Activated naive CD4-positive, alpha-beta T cell treated with anti-CD3 and anti-CD28 coated beads for 36 hours (primary cell): ENCODE data around the gene POLR1G. TPM values are rescaled to one million over a fixed set of nuclear protein-coding genes. Genes with fewer than 3 reads are reported as not detected.

Experiments used
- CTCF ChIA-PET: fragments of 350-600 bp; sonication (Branson Sonifier 250); formaldehyde crosslinking; loops from one replicate; lab custom pipeline; 2021; ENCODE audit warnings: antibody characterized with exemption; lab: Charles Lee
- DNase-seq: peaks from one replicate; pipeline ENCODE4 v3.0.0-alpha.2; 2020
- H3K27ac Mint-ChIP-seq: one replicate; pipeline ENCODE4 v1.8.0; 2021; ENCODE audit warnings: mild to moderate bottlenecking, mixed read lengths
- H3K27me3 Mint-ChIP-seq: one replicate; pipeline ENCODE4 v1.8.0; 2021; ENCODE audit warnings: low read depth, mixed read lengths
- H3K36me3 Mint-ChIP-seq: one replicate; pipeline ENCODE4 v1.8.0; 2021; ENCODE audit warnings: low read depth, mixed read lengths
- H3K4me1 Mint-ChIP-seq: one replicate; pipeline ENCODE4 v1.8.0; 2021; ENCODE audit warnings: low read depth, mixed read lengths
- H3K4me3 Mint-ChIP-seq: one replicate; pipeline ENCODE4 v1.8.0; 2021; ENCODE audit warnings: mild to moderate bottlenecking, moderate library complexity, mixed read lengths
- H3K9me3 Mint-ChIP-seq: one replicate; pipeline ENCODE4 v1.8.0; 2021; ENCODE audit warnings: mixed read lengths
- intact Hi-C: fragments of 100-400 bp; cut with micrococcal nuclease; formaldehyde crosslinking; loops from one replicate; pipeline ENCODE4 v1.15.1; 2023
- total RNA-seq, 2 experiments: library from RNA; stranded (reverse); gene quantifications; one replicate each; pipeline ENCODE4 v1.2.3, GENCODE V29; 2021

The POLR1G gene
- total RNA-seq, 2 experiments from 2014 or later: 7.4 to 7.6 TPM

DNA sequence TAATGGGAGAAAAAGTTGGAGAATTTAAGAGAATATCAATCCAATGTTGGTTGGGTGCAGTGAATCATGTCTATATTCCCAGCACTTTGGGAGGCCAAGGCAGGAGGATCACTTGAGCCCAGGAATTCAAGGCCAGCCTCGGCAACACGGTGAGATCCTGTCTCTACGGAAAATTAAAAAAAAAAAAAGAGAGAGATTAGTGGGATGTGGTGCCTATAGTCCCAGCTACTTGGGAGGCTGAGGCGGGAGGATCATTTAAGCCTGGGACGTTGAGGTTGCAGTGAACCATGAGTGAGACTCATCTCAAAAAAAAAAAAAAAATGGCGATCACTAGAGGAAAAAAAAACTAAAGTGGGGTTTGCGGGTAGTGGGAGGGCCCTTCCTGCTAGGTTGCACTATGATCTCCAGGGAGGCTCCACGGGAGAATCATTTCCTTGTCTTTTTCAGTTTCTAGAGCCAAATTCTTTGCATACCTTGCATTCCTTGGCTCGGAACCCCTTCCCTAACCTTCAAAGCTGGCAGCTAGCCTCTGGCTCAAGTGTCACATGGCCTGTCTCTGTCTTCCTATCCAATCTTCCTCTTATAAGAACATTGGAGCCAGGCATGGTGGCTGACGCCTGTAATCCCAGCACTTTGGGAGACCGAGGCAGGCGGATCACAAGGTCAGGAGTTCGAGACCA, 30.3 kb upstream of the POLR1G start:
- Mint-ChIP-seq H3K4me1 (no peaks in the 10 kb centered on the region), H3K36me3 (no peaks in the 10 kb centered on the region), H3K27ac (no peak overlapping the region), H3K4me3 (no peak overlapping the region), H3K9me3 (no peaks in the 10 kb centered on the region), H3K27me3 (no peaks in the 10 kb centered on the region)
- no peak for DNase-seq
- intact Hi-C loops: no loop called here
- CTCF ChIA-PET: interaction anchor here (0.7 kb wide), 1 partner anchor 26 kb away, joined by 6 read pairs; no protein-coding TSS in a partner anchor

- Mint-ChIP-seq H3K4me1 (no peaks in the 10 kb centered on the region), H3K27me3 (peaks cover 9% of the 10 kb centered on the region), H3K36me3 (no peaks in the 10 kb centered on the region), H3K27ac (no peak overlapping the region), H3K9me3 (no peaks in the 10 kb centered on the region), H3K4me3 (no peak overlapping the region)
- CTCF ChIA-PET: interaction anchor here (0.8 kb wide), 1 partner anchor 19 kb away, joined by 3 read pairs; no protein-coding TSS in a partner anchor
- DNase-seq: no peak
- intact Hi-C loops: no loop called here
Observed at GRCh38 chr19:45380107-45380506, 26.3 kb upstream of the POLR1G start.

DNA sequence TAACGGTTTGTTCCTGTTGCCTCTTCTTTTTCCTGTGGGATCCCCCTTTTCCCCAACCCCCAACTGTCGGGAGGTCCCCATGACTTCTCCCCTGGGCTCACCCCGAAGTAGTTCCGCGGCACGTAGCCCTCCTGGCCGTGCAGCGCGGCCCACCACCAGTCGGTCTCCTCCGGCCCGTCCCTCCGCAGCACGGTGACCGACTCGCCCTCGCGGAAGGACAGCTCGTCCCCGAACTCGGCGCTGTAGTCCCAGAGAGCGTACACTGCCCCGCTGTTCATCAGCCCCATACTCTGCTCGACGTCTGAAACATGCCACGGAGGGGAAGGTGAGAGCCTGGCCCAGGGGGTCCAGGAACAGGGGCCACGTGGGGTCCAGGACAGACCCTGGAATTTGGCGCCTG, 24.0 kb upstream of the POLR1G start:
- CTCF ChIA-PET: no interaction called here
- Mint-ChIP-seq H3K27ac (no peak overlapping the region), H3K36me3 (no peaks in the 10 kb centered on the region), H3K4me3 (no peak overlapping the region), H3K4me1 (peaks cover 3% of the 10 kb centered on the region), H3K27me3 (peaks cover 25% of the 10 kb centered on the region), H3K9me3 (no peaks in the 10 kb centered on the region)
- intact Hi-C loops: no loop called here
- no peak for DNase-seq

DNA sequence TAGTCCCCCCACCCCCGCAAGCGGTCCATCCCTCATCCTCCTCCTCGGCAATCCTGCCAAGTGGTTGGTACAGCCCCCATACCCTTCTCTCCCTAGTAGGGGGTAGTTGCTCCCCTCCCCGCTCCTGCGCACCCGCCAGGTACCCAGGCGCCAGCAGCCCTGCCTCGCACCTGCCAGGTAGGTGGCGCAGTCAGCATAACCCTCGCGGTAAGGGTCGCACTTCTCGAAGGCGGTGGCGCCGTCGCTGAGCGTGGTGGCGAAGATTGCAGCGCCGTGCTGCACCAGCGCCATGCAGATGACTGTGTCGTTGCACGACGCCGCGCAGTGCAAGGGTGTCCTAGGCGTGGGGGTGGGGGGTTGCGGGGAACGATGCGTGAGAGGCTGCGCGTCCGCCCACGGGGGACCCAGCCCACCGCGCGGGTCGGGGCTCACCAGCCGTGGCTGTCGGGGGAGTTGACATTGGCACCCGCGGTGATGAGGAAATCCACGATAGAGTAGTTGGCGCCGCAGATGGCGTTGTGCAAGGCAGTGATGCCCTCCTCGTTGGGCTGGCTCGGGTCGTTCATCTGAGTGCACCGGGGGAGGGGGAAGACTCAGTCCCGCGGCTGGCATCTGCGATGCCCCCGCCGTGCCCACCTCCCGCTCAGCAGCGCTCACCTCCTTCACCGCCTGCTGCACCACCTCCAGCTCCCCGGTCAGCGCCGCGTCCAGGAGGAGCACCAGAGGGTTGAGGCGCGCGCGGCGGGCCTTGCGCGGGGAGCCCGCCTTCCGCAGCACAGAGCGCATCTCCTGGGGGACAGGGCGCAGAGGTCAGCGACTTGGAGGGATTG, 20.8 kb upstream of the POLR1G start:
- DNase-seq: no peak
- intact Hi-C loops: no loop called here
- CTCF ChIA-PET: no interaction called here

DNA sequence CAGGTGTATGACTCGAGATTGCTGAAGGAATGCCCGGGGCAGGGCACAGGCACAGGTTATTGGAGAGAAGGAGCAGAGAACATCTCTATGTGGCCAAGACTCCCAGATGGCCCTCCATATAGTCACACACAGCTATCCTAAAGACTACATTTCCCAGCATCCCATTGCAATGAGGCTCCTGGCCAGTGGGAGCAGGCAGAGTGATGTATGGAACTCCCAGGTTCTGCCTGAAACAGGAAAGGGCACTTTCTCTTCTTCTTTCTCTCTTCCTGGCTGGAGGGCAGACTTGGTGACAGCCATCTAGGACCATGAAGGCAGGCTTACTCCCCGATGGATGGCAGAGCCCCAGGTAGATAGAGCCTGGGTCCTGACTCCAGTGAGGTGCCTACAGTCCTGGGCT, 15.1 kb upstream of the POLR1G start:
- CTCF ChIA-PET: no interaction called here
- intact Hi-C loops: no loop called here

More for the DNA sequence above, 20.8 kb upstream of the POLR1G start:
- Mint-ChIP-seq H3K4me1 (peaks cover 3% of the 10 kb centered on the region), H3K27me3 (peaks cover 25% of the 10 kb centered on the region), H3K4me3 (no peak overlapping the region), H3K27ac (no peak overlapping the region), H3K9me3 (no peaks in the 10 kb centered on the region), H3K36me3 (no peaks in the 10 kb centered on the region)

DNA sequence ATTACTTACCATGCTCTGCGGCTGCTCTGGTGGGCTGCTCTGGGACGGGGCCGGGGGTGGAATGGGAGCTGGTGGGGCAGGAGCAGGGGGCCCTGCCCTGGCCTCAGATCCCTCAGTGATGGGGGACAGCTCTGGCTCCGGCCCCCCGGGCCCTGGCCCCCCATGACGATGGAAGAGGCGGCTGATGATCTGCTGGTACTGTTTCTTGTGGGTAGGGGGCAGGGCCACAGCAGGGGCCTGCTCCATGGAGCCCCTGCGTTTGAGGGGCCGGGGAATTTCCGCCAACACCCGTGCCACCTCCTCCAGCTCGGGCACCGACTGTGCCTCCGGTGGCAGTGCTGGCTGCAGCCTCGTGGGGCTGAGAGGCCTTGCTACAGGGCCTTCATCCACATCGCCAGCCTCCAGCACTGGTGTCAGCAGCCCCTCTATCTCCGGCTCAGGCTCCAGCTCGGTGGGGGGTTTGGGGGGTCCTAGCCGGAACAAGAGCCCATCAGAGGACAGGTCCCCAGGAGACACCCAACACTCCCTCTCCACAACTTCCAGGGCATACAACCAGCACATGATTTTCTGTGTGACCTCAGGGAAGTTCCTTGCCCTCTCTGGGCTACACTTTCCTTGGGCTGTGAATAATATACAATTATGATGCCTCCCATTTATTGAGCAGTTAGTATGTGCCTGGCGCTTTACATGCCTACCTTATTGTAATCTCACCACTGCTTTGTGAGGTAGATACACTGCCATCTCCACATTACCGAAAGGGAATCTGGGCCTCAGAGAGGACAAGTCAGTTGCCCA, 14.4 kb upstream of the POLR1G start:
- DNase-seq: no peak
- CTCF ChIA-PET: interaction anchor here (1.2 kb wide), 1 partner anchor 10 kb away, joined by 3 read pairs; no protein-coding TSS in a partner anchor
- Mint-ChIP-seq H3K4me3 (no peak overlapping the region), H3K9me3 (no peaks in the 10 kb centered on the region), H3K36me3 (no peaks in the 10 kb centered on the region), H3K27ac (no peak overlapping the region), H3K4me1 (peaks cover 7% of the 10 kb centered on the region), H3K27me3 (peaks cover 9% of the 10 kb centered on the region)
- intact Hi-C loops: no loop called here

More for the DNA sequence above, 15.1 kb upstream of the POLR1G start:
- H3K9me3 Mint-ChIP-seq: no peaks in the 10 kb centered on the region
- H3K4me3 Mint-ChIP-seq: no peak overlapping the region
- peaks cover 10% of the 10 kb centered on the region for H3K27me3 Mint-ChIP-seq
- peaks cover 4% of the 10 kb centered on the region for H3K4me1 Mint-ChIP-seq
- no peak overlapping the region for H3K27ac Mint-ChIP-seq
- DNase-seq: no peak
- H3K36me3 Mint-ChIP-seq: no peaks in the 10 kb centered on the region

DNA sequence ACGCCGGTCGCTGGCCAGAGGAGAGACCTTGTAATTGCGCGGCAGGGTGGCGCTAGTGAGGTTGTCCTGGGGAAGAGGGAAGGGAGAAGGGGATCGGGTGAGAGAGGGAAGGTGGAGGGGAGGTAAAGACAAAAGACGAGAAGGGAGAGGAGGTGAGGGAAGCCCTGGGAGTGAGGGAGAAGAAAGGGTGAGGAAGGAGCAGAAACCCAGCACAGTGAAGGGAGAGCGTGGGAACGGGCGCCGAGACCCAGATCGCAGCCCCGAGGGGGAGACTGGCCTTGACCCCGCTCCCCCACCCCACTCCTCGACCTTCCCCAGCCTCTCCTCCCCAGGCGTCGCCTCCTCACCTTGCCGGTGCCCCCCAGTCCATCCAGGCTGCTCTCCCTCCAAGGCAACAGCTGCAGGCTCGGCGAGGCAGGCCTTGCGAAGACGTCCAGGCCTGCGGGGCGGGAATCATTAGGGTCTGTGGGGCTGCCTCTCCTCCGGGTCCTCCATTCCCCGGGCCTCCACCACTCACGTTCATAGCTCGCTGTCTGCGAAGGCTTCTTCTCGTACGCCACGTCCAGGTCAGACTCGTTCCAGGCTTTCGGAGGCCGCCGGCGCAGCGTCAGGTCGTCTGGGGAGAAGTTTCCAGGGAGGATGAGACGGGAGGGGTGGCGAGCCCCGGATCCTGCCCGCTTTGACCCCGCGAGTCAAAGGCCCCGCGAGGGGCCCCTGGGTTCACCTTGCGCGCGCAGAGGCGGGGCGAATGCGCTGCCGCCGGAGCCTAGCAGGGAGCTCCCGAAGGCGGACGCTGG, 10.4 kb upstream of the POLR1G start:
- CTCF ChIA-PET: no interaction called here
- no peaks in the 10 kb centered on the region for H3K36me3 Mint-ChIP-seq
- H3K4me1 Mint-ChIP-seq: peaks cover 15% of the 10 kb centered on the region
- intact Hi-C loops: no loop called here
- H3K27me3 Mint-ChIP-seq: peaks cover 30% of the 10 kb centered on the region
- no peak overlapping the region for H3K4me3 Mint-ChIP-seq
- no peaks in the 10 kb centered on the region for H3K9me3 Mint-ChIP-seq
- H3K27ac Mint-ChIP-seq: no peak overlapping the region
- DNase-seq: no peak

DNA sequence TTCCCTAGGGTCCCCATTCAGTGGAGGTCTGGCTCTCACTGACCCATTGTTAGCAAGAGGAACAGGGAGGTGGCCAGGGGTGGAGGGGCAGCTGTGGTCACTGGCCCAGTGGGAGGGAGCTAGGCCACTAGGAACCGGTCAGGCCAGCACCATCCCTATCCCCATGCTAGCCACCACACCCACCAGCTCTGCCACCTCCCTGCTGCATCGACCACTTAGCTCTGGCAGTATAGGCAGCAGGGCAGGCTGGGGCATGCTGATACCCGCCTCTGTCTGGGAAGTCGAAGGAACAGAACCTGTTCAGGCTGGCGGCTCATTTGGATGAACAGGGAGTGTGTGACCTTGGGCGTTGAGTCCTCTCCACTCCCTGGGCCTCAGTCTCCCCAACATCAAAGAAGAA, 6.3 kb upstream of the POLR1G start:
- intact Hi-C loops: no loop called here
- CTCF ChIA-PET: interaction anchor here (0.6 to 1.3 kb wide), 2 partner anchors 20 to 98 kb away, joined by 3 read pairs; partner anchors contain the start of gene PPM1N
- H3K27me3 Mint-ChIP-seq: peaks cover 60% of the 10 kb centered on the region

GRCh38 chr19:45401815-45402214, 4.6 kb upstream of the POLR1G start:
- Mint-ChIP-seq H3K27me3 (peaks cover 53% of the 10 kb centered on the region), H3K27ac (no peak overlapping the region)

More for the DNA sequence above, 6.3 kb upstream of the POLR1G start:
- DNase-seq: no peak
- Mint-ChIP-seq H3K27ac (no peak overlapping the region), H3K9me3 (no peaks in the 10 kb centered on the region), H3K36me3 (no peaks in the 10 kb centered on the region), H3K4me1 (peaks cover 34% of the 10 kb centered on the region), H3K4me3 (no peak overlapping the region)

GRCh38 chr19:45402298-45403061, 4.0 kb upstream of the POLR1G start:
- H3K4me1 Mint-ChIP-seq: peaks cover 34% of the 10 kb centered on the region
- DNase-seq: no peak
- H3K4me3 Mint-ChIP-seq: no peak overlapping the region
- CTCF ChIA-PET: interaction anchor here (0.5 to 2.0 kb wide), 13 partner anchors 10 to 81 kb away, joined by 3 to 13 read pairs (median 4); no protein-coding TSS in a partner anchor
- no peak overlapping the region for H3K27ac Mint-ChIP-seq
- no peaks in the 10 kb centered on the region for H3K9me3 Mint-ChIP-seq
- intact Hi-C loops: no loop called here
- peaks cover 48% of the 10 kb centered on the region for H3K27me3 Mint-ChIP-seq
- no peaks in the 10 kb centered on the region for H3K36me3 Mint-ChIP-seq

More at GRCh38 chr19:45401815-45402214, 4.6 kb upstream of the POLR1G start:
- Mint-ChIP-seq H3K4me1 (peaks cover 33% of the 10 kb centered on the region), H3K36me3 (no peaks in the 10 kb centered on the region), H3K4me3 (no peak overlapping the region), H3K9me3 (no peaks in the 10 kb centered on the region)
- no peak for DNase-seq
- CTCF ChIA-PET: interaction anchor here (0.6 to 2.0 kb wide), 12 partner anchors 9 to 316 kb away, joined by 3 to 13 read pairs (median 4); no protein-coding TSS in a partner anchor
- intact Hi-C loops: no loop called here

GRCh38 chr19:45403272-45403671, 3.2 kb upstream of the POLR1G start:
- CTCF ChIA-PET: interaction anchor here (0.6 to 1.6 kb wide), 6 partner anchors 13 to 445 kb away, joined by 3 to 13 read pairs (median 4); no protein-coding TSS in a partner anchor
- intact Hi-C loops: no loop called here
- Mint-ChIP-seq H3K27ac (no peak overlapping the region), H3K36me3 (peaks cover 4% of the 10 kb centered on the region), H3K9me3 (no peaks in the 10 kb centered on the region), H3K4me1 (peaks cover 40% of the 10 kb centered on the region), H3K4me3 (no peak overlapping the region), H3K27me3 (peaks cover 42% of the 10 kb centered on the region)
- no peak for DNase-seq
